T-helper 9 cell (primary cell): ENCODE measurements around the gene ZNF420.

Experiments
- DNase-seq: peaks from one replicate; pipeline ENCODE4 v3.0.0-alpha.2; 2020

The ZNF420 gene

GRCh38 chr19:37160153-37160552 is 81.9 kb downstream of the ZNF420 start:
- DNase-seq, result no peak

GRCh38 chr19:37165635-37166034 is 87.4 kb downstream of the ZNF420 start:
- DNase-seq, result no peak

- DNase-seq, result peak; percentile 82
Measured at GRCh38 chr19:37172368-37173366, 94.4 kb downstream of the ZNF420 start, which contains the start of gene ZNF585A. TSS of gene ZNF585A (minus strand) at chr19:37172695. CDS start at chr19:37169910, 2,785 bp downstream.
